ENCODE results near the gene PHTF2. TPM values are rescaled to one million over a fixed set of nuclear protein-coding genes. Genes with fewer than 3 reads are reported as not detected.
"Not testable (repeated sequence)": the region's sequence is repeated elsewhere in the genome, so short reads cannot be mapped to it uniquely, and the experiment has no call there.

PHTF2 gene
- total RNA-seq, 2 experiments from 2014 or later: 33.3 to 33.6 TPM

DNA sequence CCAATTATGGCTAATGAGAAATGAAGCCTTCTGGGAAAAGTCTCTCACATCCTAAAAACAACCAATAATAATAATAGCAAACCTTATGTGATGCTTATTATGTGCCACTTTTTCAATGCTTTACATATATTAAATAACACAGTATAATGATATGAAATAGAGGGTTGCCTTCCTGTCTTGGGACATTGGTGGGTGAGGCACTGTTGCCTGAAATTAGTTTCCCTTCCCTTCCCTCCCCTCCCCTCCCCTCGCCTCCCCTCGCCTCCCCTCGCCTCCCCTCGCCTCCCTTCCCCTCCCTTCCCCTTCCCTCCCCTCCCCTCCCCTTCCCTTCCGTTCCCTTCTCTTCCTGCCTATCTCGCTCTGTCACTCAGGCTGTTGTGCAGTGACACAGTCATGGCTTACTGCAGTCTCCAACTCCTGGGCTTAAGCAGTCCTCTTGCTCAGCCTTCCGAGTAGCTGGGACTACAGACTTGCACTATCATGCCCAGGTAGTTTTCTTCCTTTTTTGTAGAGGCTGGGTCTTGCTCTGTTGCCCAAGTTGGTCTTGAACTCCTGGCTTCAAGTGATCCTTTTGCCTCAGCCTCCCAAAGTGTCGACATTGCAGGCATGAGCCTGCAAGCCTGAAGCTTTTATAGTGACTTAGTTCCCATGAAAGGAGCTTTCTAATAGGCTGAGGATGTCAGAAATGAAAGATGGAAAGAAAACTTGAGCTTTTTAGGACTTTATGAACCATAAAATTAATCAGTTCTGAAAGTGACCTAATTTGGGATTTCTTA lies 47.9 kb downstream of the PHTF2 start:
- Mint-ChIP-seq H3K27me3 (no peaks in the 10 kb centered on the region), H3K9me3 (no peaks in the 10 kb centered on the region), H3K4me1 (peaks cover 7% of the 10 kb centered on the region), H3K4me3 (no peak overlapping the region), H3K36me3 (peaks cover 46% of the 10 kb centered on the region), H3K27ac (no peak overlapping the region)
- ATAC-seq (ENCODE audit: low read depth) (no peak), DNase-seq (no peak)
- POLR2A ChIA-PET: no interaction called here

- no peak for ATAC-seq (ENCODE audit: low read depth)
- Mint-ChIP-seq H3K9me3 (no peaks in the 10 kb centered on the region), H3K27me3 (no peaks in the 10 kb centered on the region), H3K27ac (no peak overlapping the region), H3K4me1 (peaks cover 13% of the 10 kb centered on the region), H3K4me3 (no peak overlapping the region), H3K36me3 (peaks cover 40% of the 10 kb centered on the region)
- POLR2A ChIA-PET: no interaction called here
- DNase-seq: no peak
Observed at GRCh38 chr7:77855371-77856083, 57.0 kb downstream of the PHTF2 start.

- Mint-ChIP-seq H3K4me3 (no peak overlapping the region), H3K9me3 (no peaks in the 10 kb centered on the region), H3K27me3 (no peaks in the 10 kb centered on the region), H3K4me1 (peaks cover 13% of the 10 kb centered on the region), H3K27ac (no peak overlapping the region), H3K36me3 (peaks cover 28% of the 10 kb centered on the region)
- ATAC-seq (ENCODE audit: low read depth) (no peak), DNase-seq (no peak)
- POLR2A ChIA-PET: no interaction called here
Observed at GRCh38 chr7:77858278-77858677, 59.7 kb downstream of the PHTF2 start.

GRCh38 chr7:77859343-77859742 lies 60.8 kb downstream of the PHTF2 start:
- H3K27me3 Mint-ChIP-seq: no peaks in the 10 kb centered on the region
- no peak for DNase-seq
- H3K36me3 Mint-ChIP-seq: peaks cover 23% of the 10 kb centered on the region
- no peak overlapping the region for H3K27ac Mint-ChIP-seq
- POLR2A ChIA-PET: no interaction called here
- H3K4me1 Mint-ChIP-seq: peaks cover 15% of the 10 kb centered on the region
- H3K4me3 Mint-ChIP-seq: no peak overlapping the region
- no peaks in the 10 kb centered on the region for H3K9me3 Mint-ChIP-seq
- ATAC-seq (ENCODE audit: low read depth): no peak

DNA sequence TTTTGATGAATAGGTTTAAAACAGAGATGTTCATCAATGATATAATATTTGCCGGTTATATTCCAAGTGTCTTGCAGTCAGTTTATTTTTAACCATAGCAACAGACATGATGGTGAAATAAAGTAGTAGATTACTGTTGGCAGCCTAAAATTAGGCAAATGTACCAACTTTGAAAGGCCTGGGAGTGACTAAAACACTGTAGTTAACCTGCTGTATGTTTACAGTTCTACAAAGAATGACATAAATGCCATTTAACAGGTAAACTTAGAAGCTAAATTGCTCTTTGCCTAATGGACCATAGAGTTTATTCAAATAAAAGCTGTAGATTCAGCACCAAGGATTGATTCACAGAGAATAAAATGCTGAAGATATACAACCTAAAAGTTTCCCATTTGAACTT lies 64.1 kb downstream of the PHTF2 start:
- POLR2A ChIA-PET: no interaction called here
- H3K4me3 Mint-ChIP-seq: no peak overlapping the region
- DNase-seq: no peak
- peaks cover 11% of the 10 kb centered on the region for H3K4me1 Mint-ChIP-seq
- no peaks in the 10 kb centered on the region for H3K9me3 Mint-ChIP-seq
- no peak overlapping the region for H3K27ac Mint-ChIP-seq
- H3K36me3 Mint-ChIP-seq: peaks cover 13% of the 10 kb centered on the region
- no peak for ATAC-seq (ENCODE audit: low read depth)
- H3K27me3 Mint-ChIP-seq: no peaks in the 10 kb centered on the region

DNA sequence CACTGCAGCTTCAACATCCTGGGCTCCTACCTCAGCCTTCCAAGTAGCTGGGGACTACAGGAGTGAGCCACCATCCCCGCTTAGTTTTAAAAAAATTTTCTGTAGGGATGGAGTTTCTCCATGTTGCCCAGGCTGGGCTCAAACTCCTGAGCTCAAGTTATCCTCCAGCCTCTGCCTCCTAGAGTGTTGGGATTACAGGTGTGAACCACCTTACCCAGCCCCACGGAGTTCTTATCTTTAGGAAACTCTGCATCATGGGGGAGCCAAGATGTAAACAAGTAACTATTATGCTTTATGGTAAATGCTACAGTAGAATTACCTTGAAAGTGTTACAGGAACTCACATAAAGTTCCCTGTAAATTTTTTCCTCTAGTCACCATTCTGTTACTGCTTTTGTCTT lies 65.3 kb downstream of the PHTF2 start:
- POLR2A ChIA-PET: no interaction called here
- H3K27me3 Mint-ChIP-seq: no peaks in the 10 kb centered on the region
- H3K9me3 Mint-ChIP-seq: no peaks in the 10 kb centered on the region
- DNase-seq (no peak), ATAC-seq (ENCODE audit: low read depth) (no peak)
- peaks cover 13% of the 10 kb centered on the region for H3K36me3 Mint-ChIP-seq
- H3K4me3 Mint-ChIP-seq: no peak overlapping the region
- H3K4me1 Mint-ChIP-seq: peaks cover 9% of the 10 kb centered on the region
- H3K27ac Mint-ChIP-seq: no peak overlapping the region

DNA sequence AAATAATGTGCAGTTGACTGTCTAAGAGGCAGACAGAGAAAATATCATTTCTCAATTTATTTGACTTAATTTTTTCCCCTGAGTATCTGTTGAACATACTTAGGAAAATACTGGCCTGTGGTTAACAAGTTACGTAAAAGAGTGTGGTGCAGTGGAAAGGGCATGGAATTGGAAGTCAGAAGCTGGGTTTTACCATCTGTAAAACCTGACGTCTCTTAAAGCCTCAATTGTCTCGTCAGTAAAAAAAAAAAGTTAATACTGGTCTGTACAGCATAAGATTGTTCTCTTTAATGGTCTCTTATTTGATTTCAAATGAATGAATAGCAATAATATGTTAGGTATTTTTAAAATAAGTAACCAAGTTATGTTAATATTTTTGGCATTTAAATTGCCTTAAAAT lies 67.8 kb downstream of the PHTF2 start:
- Mint-ChIP-seq H3K9me3 (peaks cover 3% of the 10 kb centered on the region), H3K27me3 (no peaks in the 10 kb centered on the region), H3K4me1 (peaks cover 5% of the 10 kb centered on the region), H3K27ac (no peak overlapping the region), H3K4me3 (no peak overlapping the region), H3K36me3 (peaks cover 24% of the 10 kb centered on the region)
- DNase-seq (no peak), ATAC-seq (ENCODE audit: low read depth) (no peak)
- POLR2A ChIA-PET: interaction anchor here (0.6 kb wide), 1 partner anchor 206 kb away, joined by 6 read pairs; no protein-coding TSS in a partner anchor

DNA sequence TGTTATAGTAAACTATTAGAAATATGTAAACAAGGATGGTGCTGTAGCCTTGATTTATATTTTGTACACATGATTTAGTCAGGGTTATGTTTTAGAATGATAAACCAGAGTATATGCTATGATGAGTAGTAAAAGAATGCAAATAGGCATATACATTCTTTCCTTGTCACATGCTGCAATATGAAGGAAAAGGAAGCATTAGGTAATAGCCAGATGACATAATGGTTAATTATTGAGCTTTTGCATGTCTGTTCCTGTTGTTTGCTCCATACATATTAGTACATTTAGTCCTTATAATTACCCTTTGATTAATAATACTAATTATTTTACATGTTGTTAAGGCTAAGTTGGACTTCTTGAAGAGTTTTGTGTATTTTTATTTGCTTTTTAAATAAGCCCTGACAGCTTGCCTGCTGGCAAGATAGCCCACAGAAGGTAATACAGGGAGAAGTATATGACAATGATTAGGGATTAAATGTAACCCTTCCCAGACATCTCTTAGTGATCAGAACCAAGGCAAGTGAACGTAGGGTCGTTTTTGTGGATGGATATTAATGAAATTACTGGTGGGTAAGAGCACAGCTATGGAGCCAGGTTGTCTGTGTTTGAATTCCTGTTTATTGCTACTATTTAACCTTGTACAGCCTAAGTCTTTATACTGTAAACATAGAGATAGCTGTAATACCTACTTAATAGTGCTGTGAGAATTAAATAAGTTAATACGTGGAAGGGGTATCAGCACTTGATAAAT lies 68.4 kb downstream of the PHTF2 start:
- no peak for DNase-seq
- peaks cover 5% of the 10 kb centered on the region for H3K4me1 Mint-ChIP-seq
- H3K27me3 Mint-ChIP-seq: no peaks in the 10 kb centered on the region
- no peak overlapping the region for H3K27ac Mint-ChIP-seq
- H3K36me3 Mint-ChIP-seq: peaks cover 26% of the 10 kb centered on the region
- H3K9me3 Mint-ChIP-seq: peaks cover 3% of the 10 kb centered on the region
- no peak overlapping the region for H3K4me3 Mint-ChIP-seq
- no peak for ATAC-seq (ENCODE audit: low read depth)
- POLR2A ChIA-PET: interaction anchor here (0.6 kb wide), 1 partner anchor 207 kb away, joined by 6 read pairs; no protein-coding TSS in a partner anchor

DNA sequence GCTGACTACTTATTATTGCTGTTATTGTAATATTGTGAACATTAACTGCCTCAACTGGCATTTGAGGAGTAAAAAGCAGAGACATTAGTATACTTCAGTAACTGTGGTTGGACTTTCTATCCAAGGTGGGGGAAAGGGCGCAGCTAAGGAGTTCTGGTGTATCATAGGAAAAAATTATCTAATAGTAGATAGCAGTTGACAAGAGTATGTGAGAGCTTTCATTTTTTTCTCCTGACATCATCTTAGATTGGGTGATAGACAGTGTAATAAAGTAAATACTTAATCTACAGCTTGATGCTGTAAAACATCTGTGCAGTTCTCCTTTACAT lies 68.9 kb downstream of the PHTF2 start:
- Mint-ChIP-seq H3K36me3 (peaks cover 30% of the 10 kb centered on the region), H3K9me3 (peaks cover 3% of the 10 kb centered on the region), H3K27me3 (no peaks in the 10 kb centered on the region), H3K27ac (no peak overlapping the region), H3K4me3 (no peak overlapping the region), H3K4me1 (peaks cover 5% of the 10 kb centered on the region)
- no peak for ATAC-seq (ENCODE audit: low read depth)
- POLR2A ChIA-PET: no interaction called here
- no peak for DNase-seq

DNA sequence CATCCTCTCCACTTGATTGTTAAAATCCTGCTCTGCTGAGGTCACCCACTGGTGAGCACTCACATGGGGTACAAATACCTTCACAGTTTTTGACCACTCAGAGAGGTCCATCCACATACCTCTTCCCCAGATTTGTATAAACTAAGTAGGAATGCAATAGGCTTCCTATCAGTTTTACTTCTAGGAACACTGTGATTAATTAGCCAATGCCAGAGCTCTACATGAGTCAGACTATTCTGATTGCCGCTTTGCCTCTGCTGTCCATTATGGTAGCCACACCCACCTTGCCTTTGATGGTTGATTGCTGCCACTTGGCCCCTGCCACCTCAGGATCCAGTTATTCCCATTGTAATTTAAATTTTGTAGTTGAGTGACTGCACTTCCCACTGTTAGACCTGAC lies 73.7 kb downstream of the PHTF2 start:
- H3K27me3 Mint-ChIP-seq; H3K27ac Mint-ChIP-seq; ATAC-seq (ENCODE audit: low read depth); H3K9me3 Mint-ChIP-seq; POLR2A ChIA-PET; H3K4me3 Mint-ChIP-seq; H3K4me1 Mint-ChIP-seq; DNase-seq: not testable (repeated sequence)
- peaks cover 27% of the 10 kb centered on the region for H3K36me3 Mint-ChIP-seq

GRCh38 chr7:77873416-77874327 lies 75.1 kb downstream of the PHTF2 start:
- ATAC-seq (ENCODE audit: low read depth); POLR2A ChIA-PET; H3K4me1 Mint-ChIP-seq; H3K27ac Mint-ChIP-seq; H3K27me3 Mint-ChIP-seq; H3K9me3 Mint-ChIP-seq; DNase-seq; H3K4me3 Mint-ChIP-seq: not testable (repeated sequence)
- H3K36me3 Mint-ChIP-seq: peaks cover 34% of the 10 kb centered on the region

GRCh38 chr7:77877791-77878190 lies 79.2 kb downstream of the PHTF2 start:
- DNase-seq: no peak
- no peak overlapping the region for H3K4me3 Mint-ChIP-seq
- ATAC-seq (ENCODE audit: low read depth): no peak
- peaks cover 2% of the 10 kb centered on the region for H3K4me1 Mint-ChIP-seq
- POLR2A ChIA-PET: no interaction called here
- no peaks in the 10 kb centered on the region for H3K9me3 Mint-ChIP-seq
- peaks cover 32% of the 10 kb centered on the region for H3K36me3 Mint-ChIP-seq
- H3K27ac Mint-ChIP-seq: no peak overlapping the region
- H3K27me3 Mint-ChIP-seq: no peaks in the 10 kb centered on the region

- no peak for DNase-seq
- Mint-ChIP-seq H3K4me1 (peaks cover 2% of the 10 kb centered on the region), H3K4me3 (no peak overlapping the region), H3K27ac (no peak overlapping the region), H3K27me3 (no peaks in the 10 kb centered on the region), H3K36me3 (peaks cover 32% of the 10 kb centered on the region), H3K9me3 (no peaks in the 10 kb centered on the region)
- no peak for ATAC-seq (ENCODE audit: low read depth)
- POLR2A ChIA-PET: no interaction called here
Observed at GRCh38 chr7:77878500-77878899, 79.9 kb downstream of the PHTF2 start.
